A172 (cell line): Measurements from ENCODE around the gene NTN4. TPM values are rescaled to one million over a fixed set of nuclear protein-coding genes. Genes with fewer than 3 reads are reported as not detected.
"Not testable (repeated sequence)": the region's sequence is repeated elsewhere in the genome, so short reads cannot be mapped to it uniquely, and the experiment has no call there.

ENCODE experiments used
- DNase-seq: peaks from one replicate; pipeline ENCODE4 v3.0.0-alpha.2; 2015; ENCODE audit warnings: low spot score
- total RNA-seq: library from RNA; depleted of rRNA; stranded (reverse); fragments of >200 nt; shearing (Covaris generic); gene quantifications from 2 replicates; pipeline ENCODE4 v1.2.3, GENCODE V29; 2014

Gene NTN4
- total RNA-seq, 1 experiment from 2014 or later, result 9.9 TPM

DNA sequence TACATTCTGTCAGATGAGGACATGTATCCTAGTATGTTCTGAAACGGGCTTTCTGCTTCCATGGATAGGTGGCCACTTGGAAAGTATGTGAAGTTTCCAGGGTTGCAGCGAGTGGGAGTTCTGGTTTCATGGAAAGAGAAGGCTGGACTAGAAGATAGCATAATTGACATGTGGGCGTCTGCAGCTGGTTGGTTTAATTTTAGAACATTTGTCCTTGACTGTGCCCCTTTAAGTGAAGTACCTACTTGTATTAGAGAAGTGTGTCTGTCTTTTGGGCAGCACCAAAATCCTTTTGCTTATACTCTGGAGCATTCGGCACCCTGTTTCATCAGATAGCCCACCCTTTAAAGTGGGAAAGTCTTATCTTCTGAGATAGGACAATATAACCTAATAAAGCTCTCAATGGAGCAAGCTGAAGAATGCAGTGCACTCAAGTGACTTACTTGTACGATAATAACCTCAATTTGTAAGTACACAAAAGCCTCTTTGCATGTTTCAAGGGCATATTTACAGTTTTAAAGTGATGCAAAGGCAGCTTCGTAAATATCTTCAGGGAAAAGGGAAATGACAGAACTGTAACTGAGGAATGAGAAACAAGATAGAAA, 35.2 kb downstream of the NTN4 start:
- DNase-seq, result no peak

DNA sequence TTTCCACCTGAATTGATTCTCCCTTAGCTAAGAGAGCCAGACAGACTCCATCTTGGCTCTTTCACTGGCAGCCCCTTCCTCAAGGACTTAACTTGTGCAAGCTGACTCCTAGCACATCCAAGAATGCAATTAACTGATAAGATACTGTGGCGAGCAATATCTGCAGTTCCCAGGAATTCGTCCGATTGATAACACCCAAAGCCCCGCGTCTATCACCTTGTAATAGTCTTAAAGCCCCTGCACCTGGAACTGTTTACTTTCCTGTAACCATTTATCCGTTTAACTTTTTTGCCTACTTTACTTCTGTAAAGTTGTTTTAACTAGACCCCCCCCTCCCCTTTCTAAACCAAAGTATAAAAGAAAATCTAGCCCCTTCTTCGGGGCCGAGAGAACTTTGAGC, 44.5 kb downstream of the NTN4 start:
- not testable (repeated sequence) for DNase-seq

GRCh38 chr12:95742586-95742985, 48.0 kb downstream of the NTN4 start:
- DNase-seq, result no peak

- DNase-seq, result no peak
Measured at GRCh38 chr12:95741635-95742034, 48.9 kb downstream of the NTN4 start.

DNA sequence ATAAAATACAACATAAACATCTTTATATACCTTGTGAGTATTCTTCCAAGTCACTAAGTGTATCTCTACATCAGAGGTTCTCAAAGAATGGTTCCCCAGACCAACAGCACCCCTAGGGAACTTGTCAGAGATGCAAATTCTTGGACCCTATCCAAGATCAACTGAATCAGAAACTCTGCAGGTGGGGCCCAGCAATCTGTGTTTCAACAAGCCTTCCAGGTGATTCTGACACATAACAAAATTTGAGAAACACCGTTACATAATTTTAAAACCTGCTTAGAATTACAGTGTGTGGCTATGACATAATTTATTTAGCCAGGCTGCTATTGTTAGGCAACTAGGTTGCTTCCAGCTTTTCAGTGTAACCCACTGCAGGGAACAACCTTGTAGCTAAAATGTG, 49.8 kb downstream of the NTN4 start:
- DNase-seq, result no peak

- no peak for DNase-seq
Measured at GRCh38 chr12:95739561-95740313, 50.8 kb downstream of the NTN4 start.

GRCh38 chr12:95738024-95738611, 52.4 kb downstream of the NTN4 start:
- no peak for DNase-seq

DNA sequence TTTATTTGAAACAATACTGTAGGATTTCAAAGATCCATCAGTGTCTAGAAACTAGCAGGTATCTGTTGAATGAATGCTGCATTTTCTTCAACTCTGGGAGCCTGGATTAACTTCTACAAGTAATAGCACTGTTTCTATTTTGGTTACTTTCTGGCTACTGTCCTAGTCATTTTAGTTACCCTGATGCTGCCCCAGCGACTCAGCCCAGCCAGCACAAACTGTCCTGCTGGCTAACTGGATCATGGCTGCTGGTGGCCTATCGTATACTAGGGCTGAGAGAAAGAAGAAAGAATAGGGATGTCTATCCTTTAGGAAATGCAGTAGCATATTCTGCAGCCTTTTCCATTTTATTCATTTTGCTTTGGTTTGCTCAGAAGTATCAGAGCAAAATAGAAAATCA, 53.9 kb downstream of the NTN4 start:
- no peak for DNase-seq

DNA sequence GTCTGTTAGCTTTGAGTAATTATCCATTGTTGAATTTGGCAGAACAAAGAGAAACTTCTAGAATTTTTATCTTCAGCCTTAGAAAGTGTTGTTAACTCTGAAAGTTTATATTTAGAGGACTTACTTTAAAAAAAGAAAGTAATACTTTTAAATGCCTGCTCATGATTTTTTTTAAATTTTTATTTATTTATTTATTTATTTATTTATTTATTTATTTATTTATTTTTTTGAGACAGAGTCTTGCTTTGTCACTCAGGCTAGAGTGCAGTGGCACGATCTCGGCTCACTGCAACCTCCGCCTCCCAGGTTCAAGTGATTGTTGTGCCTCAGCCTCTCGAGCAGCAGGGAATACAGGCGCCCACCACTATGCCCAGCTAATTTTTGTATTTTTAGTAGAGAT, 54.8 kb downstream of the NTN4 start:
- DNase-seq, result not testable (repeated sequence)

GRCh38 chr12:95733141-95733825, 57.3 kb downstream of the NTN4 start:
- DNase-seq, result peak; percentile 92

- DNase-seq, result no peak
Measured at GRCh38 chr12:95731519-95731958, 59.0 kb downstream of the NTN4 start.

GRCh38 chr12:95730457-95730856, 60.1 kb downstream of the NTN4 start:
- DNase-seq, result no peak

DNA sequence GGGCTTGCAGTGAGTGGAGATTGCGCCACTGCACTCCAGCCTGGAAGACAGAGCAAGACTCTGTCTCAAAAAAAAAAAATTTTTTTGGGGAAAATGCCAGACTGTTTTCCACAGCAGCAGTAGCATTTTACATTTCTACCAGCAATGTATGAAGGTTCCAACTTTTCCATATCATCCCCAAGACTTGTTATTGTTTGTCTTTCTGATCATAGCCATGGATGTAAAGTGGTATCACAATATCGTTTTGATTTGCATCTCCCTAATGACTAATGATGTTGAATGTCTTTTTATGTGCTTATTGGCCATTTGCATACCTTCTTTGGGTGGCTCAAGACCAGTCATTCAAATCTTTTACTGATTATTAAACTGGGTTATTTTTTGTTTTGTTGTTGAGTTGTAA, 63.7 kb downstream of the NTN4 start:
- no peak for DNase-seq

- no peak for DNase-seq
Measured at GRCh38 chr12:95724767-95725166, 65.8 kb downstream of the NTN4 start.

DNA sequence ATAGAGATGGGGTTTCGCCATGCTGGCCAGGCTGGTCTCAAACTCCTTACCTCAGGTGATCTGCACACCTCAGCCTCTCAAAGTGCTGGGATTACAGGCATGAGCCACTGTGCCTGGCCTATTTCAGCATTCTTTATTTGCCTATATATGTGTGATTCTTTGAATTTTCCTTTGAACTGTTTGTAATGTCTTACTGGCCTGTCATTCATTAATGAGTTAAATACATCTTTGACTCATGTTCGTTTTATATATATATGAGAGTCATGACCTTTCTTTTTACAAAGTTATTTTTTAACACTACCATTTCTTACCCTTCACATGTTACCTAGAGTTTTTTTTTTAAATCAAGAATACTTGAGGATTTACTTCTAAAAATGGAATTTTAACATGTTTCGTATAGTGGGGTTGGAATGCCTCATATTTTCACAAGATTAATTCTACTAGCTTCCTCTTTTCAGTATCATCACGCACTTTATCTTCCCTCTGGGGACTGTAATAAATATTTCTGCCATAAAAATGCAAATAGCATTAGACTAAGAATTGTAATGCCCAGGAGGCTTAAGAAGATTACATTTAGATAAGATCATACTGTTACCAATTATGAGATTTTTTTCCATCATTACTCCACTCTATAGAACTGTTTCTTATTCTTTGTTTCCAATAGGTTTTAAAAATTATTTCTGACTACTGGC, 66.7 kb downstream of the NTN4 start:
- DNase-seq, result no peak

GRCh38 chr12:95721320-95721719, 69.2 kb downstream of the NTN4 start:
- DNase-seq, result peak; percentile 11

- DNase-seq, result no peak
Measured at GRCh38 chr12:95720146-95720545, 70.4 kb downstream of the NTN4 start.

DNA sequence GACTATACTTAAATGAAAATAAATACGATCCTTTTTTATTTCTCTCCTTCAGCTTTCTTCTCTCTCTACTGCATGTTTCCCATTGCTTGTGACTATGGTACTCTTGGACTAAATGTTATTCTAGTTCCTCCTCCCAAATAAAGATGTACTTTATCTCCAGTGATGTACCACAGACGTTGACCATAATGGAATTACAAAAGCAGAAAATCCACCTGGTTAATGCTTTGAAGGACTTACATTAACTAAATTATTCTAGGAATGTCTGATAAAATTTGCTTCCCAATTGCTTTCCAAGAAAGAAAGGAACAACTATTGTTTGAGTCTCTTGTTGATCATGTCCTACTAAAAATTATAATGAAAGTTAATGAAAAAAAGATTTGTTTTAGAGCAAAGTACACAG, 71.8 kb downstream of the NTN4 start:
- DNase-seq, result no peak

DNA sequence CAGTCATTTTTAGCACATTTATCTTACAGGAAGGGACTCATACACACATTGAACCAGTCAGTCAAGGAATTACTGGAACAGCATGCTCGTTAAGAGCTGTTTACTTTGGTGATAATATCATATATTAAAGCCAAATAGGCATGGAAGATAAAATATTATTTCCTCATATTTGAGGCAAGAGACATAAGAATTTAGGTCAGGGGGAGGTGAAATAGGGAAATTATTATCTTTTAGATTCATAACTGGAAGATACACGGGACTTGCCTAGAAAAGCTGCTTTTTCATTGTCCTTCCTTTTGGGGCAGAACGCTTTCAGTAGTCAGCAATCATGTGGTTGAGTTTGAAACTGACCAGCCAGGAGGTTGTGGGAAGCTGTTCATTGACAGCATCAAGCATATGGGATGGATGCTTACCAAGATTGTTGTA, 72.5 kb downstream of the NTN4 start:
- no peak for DNase-seq

DNA sequence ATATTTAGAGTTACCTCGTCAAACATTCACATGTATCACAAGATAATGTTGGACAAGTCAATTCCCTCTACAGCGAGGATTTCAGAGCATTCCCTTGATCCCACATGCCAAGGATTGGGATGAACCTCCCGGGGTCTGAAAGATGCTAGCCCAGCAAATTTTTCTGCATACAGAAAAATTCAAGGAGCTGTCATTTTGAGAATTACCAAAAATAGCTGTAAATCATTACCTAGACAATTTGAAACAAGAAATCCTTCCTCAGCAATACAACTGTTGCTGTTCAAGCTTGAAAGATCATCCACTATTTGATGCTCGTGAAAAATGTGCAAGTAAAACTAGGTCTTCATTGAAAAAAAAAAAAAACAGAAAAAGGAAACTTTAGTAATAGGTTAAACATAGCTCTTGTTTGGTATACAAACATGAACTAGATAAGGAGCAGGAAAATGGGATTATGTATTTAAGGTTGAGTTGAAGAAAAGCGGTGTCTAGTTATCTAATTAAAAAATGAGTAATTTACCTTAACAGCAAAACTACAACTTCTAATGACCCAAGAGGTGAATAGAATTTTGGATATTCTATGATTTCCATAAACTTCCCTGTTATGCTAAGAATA, 73.1 kb downstream of the NTN4 start:
- no peak for DNase-seq

DNA sequence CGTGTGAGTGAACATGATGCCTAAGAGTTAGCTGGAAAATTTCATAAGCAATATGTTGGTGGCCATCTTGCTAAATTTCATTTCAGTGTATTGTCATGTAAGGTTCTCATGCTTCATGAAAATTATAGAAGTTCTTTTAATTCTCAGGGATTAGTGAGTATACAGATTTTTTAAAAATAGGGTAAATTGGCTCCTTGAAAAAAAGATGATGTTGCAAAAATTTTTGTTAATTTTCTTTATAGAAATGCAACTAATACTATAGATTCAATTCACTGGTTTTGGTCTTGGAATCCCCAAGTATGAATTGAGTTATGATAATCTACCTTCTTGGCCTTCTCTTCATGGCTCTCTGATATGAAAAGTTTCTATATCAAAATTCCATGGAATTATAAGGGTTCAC, 75.4 kb downstream of the NTN4 start:
- no peak for DNase-seq

DNA sequence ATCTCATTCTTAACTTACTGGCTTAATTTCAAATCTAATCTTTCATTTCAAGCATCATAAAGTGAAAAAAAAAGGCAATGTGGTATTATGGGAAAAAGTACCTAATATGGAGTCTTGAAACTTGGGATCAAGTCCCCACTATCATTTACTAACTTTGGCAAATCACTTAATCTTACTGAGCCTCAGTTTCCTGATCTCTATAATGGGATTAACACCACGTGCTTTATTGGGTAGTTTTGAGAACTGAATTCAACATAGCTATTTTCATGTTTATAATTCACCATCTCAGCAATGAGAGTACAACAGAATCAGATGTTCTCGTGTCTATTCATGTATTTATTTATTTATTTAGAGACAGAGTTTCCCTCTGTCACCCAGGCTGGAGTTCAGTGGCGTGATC, 78.3 kb downstream of the NTN4 start:
- DNase-seq, result no peak
